Heart right ventricle (tissue), 16 donors: ENCODE measurements around the gene UMODL1. TPM values are rescaled to one million over a fixed set of nuclear protein-coding genes. Genes with fewer than 3 reads are reported as not detected.

ENCODE experiments used
- ATAC-seq, 8 donors: fragments of 200-7000 bp; cut with Tn5 transposase; one replicate each; pipeline ENCODE4 v1.9.1; 2020; ENCODE audit warnings: mild to moderate bottlenecking in 8 of 8, moderate library complexity in 8 of 8, moderate number of reproducible peaks in 1 of 8
- DNase-seq, 2 donors: peaks; one replicate each; pipeline ENCODE4 v3.0.0-alpha.2; 2020
- H3K27ac ChIP-seq, 10 donors: fragments of 200-600 bp; sonication (generic) in 2 of 10; one replicate each; pipeline versions ENCODE4 v1.5.0 to v1.8.0; 2020 to 2022; ENCODE audit warnings: mild to moderate bottlenecking in 3 of 10
- H3K27me3 ChIP-seq, 7 donors: fragments of 200-600 bp; one replicate each; pipeline ENCODE4 v1.8.0; 2021 to 2022; ENCODE audit warnings: mild to moderate bottlenecking in 2 of 7
- H3K36me3 ChIP-seq, 9 donors: fragments of 200-600 bp; sonication (generic) in 1 of 9; one replicate each; pipeline versions ENCODE4 v1.5.0 to v1.8.0; 2020 to 2022; ENCODE audit warnings: mild to moderate bottlenecking in 2 of 9
- H3K4me1 ChIP-seq, 9 donors: fragments of 200-600 bp; sonication (generic) in 1 of 9; one replicate each; pipeline versions ENCODE4 v1.5.0 to v1.8.0; 2020 to 2022; ENCODE audit warnings: mild to moderate bottlenecking in 4 of 9
- H3K4me3 ChIP-seq, 10 donors: fragments of 200-600 bp; sonication (generic) in 2 of 10; one replicate each; pipeline versions ENCODE4 v1.5.0 to v1.8.0; 2020 to 2022; ENCODE audit warnings: mild to moderate bottlenecking in 7 of 10, moderate library complexity in 2 of 10
- H3K9me3 ChIP-seq, 11 donors: fragments of 200-600 bp in 10 of 11; sonication (generic) in 2 of 11; one replicate each; pipeline versions ENCODE4 v1.5.0 to v1.8.0; 2013 to 2022; ENCODE audit warnings: mild to moderate bottlenecking in 2 of 11, control low read depth in 1 of 11, moderate library complexity in 1 of 11
- CTCF ChIP-seq, 9 donors: fragments of 200-600 bp; sonication (generic) in 2 of 9; IDR thresholded peaks; one replicate each; pipeline versions ENCODE4 v1.5.0 to v1.8.0; 2021 to 2022; ENCODE audit warnings: antibody characterized with exemption in 9 of 9, mild to moderate bottlenecking in 5 of 9, moderate library complexity in 1 of 9
- WGBS, 2 donors: extraction: QIAGEN DNeasy Blood & Tissue Kit; methylation state at CpG; one replicate each; pipeline ENCODE4 v1.1.7; 2013; ENCODE audit warnings: inconsistent platforms in 1 of 2; 5-methylcytosine and 5-hydroxymethylcytosine counted together
- intact Hi-C, 10 donors: fragments of 100-400 bp; cut with DNase I; formaldehyde crosslinking; loops; one replicate each; pipeline versions ENCODE4 v1.11.1 to v1.14.2; 2022
- polyA plus RNA-seq, 2 donors: library from polyadenylated mRNA; stranded (reverse); fragments of 200-250 nt; gene quantifications; one replicate each; pipeline ENCODE4 v1.2.3, GENCODE V29; 2013
- total RNA-seq, 10 donors: library from RNA; stranded (reverse); fragmentation: NEBNext Ultra II Directional in 3 of 10; extraction: Animal tissue kit (Norgen Biotek cat#: 25700) in 3 of 10; gene quantifications; one replicate each; pipeline versions ENCODE4 v1.2.1 to v1.2.4, GENCODE V29; 2021 to 2023
- donor health status: Arrhythmogenic right ventricular cardiomyopathy.
- donor health status: ischemic (EF 13 %, LVEDD 7.1; RV severe dilation, severe dysfunction).
- donor health status: healthy with polysubstance abuse.
- donor health status: DM: no; HTN: yes; CAD: no.
- donor health status: DM: no; HTN: no; CAD: no.
- donor health status: ischemic (EF 25% LVEDD 6.9; RV normal size, moderate dysfunction).
- donor health status: ischemic (EF 25% LVEDD 5.7; RV mildly dilated, moderate dysfunction).
- donor health status: healthy.
- donor health status: DM: yes; HTN: yes; CAD: no.
- donor health status: Ischemic cardiomyopathy.
- donor health status: ischemic (EF 35%, LVEDD 5.7; RV mildly dilated, moderate dysfunction).
- donor health status: nonischemic (EF 11% LVEDD 7.7; RV severe dilation, severe dysfunction).
- donor health status: DM: yes; HTN: yes; CAD: no.
- donor health status: PGD.
- donor health status: ischemic (EF 29% LVEDD 5.4; RV normal size, mild dysfunction).
- donor health status: nonischemic (EF 23%, LVEDD 6.1; RV moderate dilation, normal function).

Gene UMODL1
- total and polyA plus RNA-seq, 12 donors = 0.13 to 0.31 (median 0.25) TPM; not detected in 9

GRCh38 chr21:42182713-42183371, 111.7 kb downstream of the UMODL1 start:
- TF ChIP-seq CTCF (IDR thresholded peaks at IDR 0.05) = no peak
- peak in 5 of 8 donors; percentile 43 to 81 (median 77) for ATAC-seq
- H3K36me3 ChIP-seq = no peaks in the 10 kb centered on the region

GRCh38 chr21:42183374-42184266, 112.5 kb downstream of the UMODL1 start:
- DNase-seq (no peak), ATAC-seq (peak in 1 of 8 donors; percentile 41)
- Histone ChIP-seq H3K36me3 (no peaks in the 10 kb centered on the region), H3K27ac (no peak overlapping the region), H3K4me3 (no peak overlapping the region), H3K4me1 (peaks cover 0 to 26% (median 8%) of the 10 kb centered on the region in 9 donors), H3K9me3 (peaks cover 0 to 4% (median 0%) of the 10 kb centered on the region in 11 donors), H3K27me3 (no peaks in the 10 kb centered on the region)
- TF ChIP-seq CTCF (IDR thresholded peaks at IDR 0.05) = no peak
- intact Hi-C loops = no loop called here
- 96 to 99% methylated on average over 6 of the region's 6 CpGs for whole genome bisulfite sequencing, 2 donors

More at GRCh38 chr21:42182713-42183371, 111.7 kb downstream of the UMODL1 start:
- DNase-seq = no peak
- Histone ChIP-seq H3K4me3 (no peak overlapping the region), H3K27me3 (no peaks in the 10 kb centered on the region), H3K4me1 (peaks cover 0 to 18% (median 3%) of the 10 kb centered on the region in 9 donors), H3K9me3 (peaks cover 0 to 4% (median 0%) of the 10 kb centered on the region in 11 donors), H3K27ac (no peak overlapping the region)
- intact Hi-C loops = no loop called here
- 51 to 66% methylated on average over 4 of the region's 4 CpGs for WGBS, 2 donors

GRCh38 chr21:42186591-42186990, 115.5 kb downstream of the UMODL1 start:
- Histone ChIP-seq H3K4me1 (peaks cover 0 to 47% (median 11%) of the 10 kb centered on the region in 9 donors), H3K4me3 (no peak overlapping the region), H3K36me3 (no peaks in the 10 kb centered on the region), H3K9me3 (peaks cover 0 to 4% (median 0%) of the 10 kb centered on the region in 11 donors), H3K27me3 (no peaks in the 10 kb centered on the region), H3K27ac (peak overlapping the region in 1 of 10 donors; percentile 94)
- intact Hi-C loops = no loop called here
- TF ChIP-seq CTCF (IDR thresholded peaks at IDR 0.05) = no peak
- ATAC-seq = no peak
- 76 to 86% methylated on average over 2 of the region's 2 CpGs for WGBS, 2 donors
- no peak for DNase-seq

DNA sequence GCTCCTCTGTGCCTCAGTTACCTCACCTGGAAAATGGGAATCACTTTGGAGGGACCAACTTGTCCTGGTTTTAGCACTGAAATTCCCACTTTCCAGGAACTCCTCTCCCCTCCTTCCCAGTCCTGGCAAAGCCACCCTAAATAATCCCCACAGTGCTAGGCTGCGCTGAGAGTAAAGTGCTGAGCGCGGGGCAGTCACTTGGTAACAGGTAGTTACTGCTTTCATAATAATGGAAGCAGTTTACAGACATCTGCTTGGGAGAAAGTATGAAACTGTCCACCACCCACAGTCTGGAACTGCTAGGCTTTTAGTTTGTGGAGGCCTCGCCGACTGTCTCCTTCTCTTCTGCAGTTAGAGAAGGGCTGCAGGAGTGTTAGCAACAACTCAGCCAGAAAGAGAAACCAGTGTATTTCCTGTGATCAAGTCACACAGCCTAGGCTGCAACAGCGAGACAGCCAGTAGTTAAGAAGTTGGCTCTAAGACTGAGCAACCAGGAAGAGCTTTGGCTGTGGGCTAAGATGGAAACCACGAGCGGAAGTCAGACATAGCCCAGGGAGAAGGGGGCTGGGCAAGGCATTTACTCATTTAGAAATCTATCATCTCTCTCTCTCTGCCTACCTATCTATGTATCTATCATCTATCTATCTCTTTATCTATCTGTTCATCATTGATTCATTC, 117.0 kb downstream of the UMODL1 start:
- peak overlapping the region in 9 of 10 donors; percentile 26 to 94 (median 66) for H3K27ac ChIP-seq
- H3K9me3 ChIP-seq = no peaks in the 10 kb centered on the region
- intact Hi-C loops = no loop called here
- peak; percentile 48 to 92 (median 87) for ATAC-seq
- DNase-seq = peak in 1 of 2 donors; percentile 46
- peaks cover 0 to 52% (median 11%) of the 10 kb centered on the region in 9 donors for H3K4me1 ChIP-seq
- no peaks in the 10 kb centered on the region for H3K27me3 ChIP-seq
- no peak for TF ChIP-seq CTCF (IDR thresholded peaks at IDR 0.05)
- 59 to 69% methylated on average over 8 of the region's 8 CpGs for WGBS, 2 donors
- peak overlapping the region in 1 of 10 donors; percentile 17 for H3K4me3 ChIP-seq
- no peaks in the 10 kb centered on the region for H3K36me3 ChIP-seq
